Measurements from ENCODE around the gene IKZF2.

Gene IKZF2

GRCh38 chr2:213185147-213185822 lies 33.9 kb upstream of the IKZF2 start:
- no peak overlapping the region for H3K4me3 ChIP-seq (ENCODE audit: low read depth, low read length)
- in situ Hi-C loops (cut with HindIII; ENCODE audit: low sequenced_read_pairs): no loop called here
- TF ChIP-seq CTCF (IDR thresholded peaks at IDR 0.05; ENCODE audit: low read depth, low read length, missing control alignments): no peak
- no peak for DNase-seq (ENCODE audit: low read depth)

- H3K4me3 ChIP-seq (ENCODE audit: low read depth, low read length): no peak overlapping the region
- in situ Hi-C loops (cut with HindIII; ENCODE audit: low sequenced_read_pairs): no loop called here
- no peak for DNase-seq (ENCODE audit: low read depth)
- TF ChIP-seq CTCF (IDR thresholded peaks at IDR 0.05; ENCODE audit: low read depth, low read length, missing control alignments): no peak
These were observed 30.3 kb upstream of the IKZF2 start for GRCh38 chr2:213181712-213182111.

- no peak overlapping the region for H3K4me3 ChIP-seq (ENCODE audit: low read depth, low read length)
- in situ Hi-C loops (cut with HindIII; ENCODE audit: low sequenced_read_pairs): no loop called here
- no peak for TF ChIP-seq CTCF (IDR thresholded peaks at IDR 0.05; ENCODE audit: low read depth, low read length, missing control alignments)
- DNase-seq (ENCODE audit: low read depth): no peak
These were observed 26.3 kb upstream of the IKZF2 start for GRCh38 chr2:213177679-213178078.

- no peak for TF ChIP-seq CTCF (IDR thresholded peaks at IDR 0.05; ENCODE audit: low read depth, low read length, missing control alignments)
- no peak for DNase-seq (ENCODE audit: low read depth)
- H3K4me3 ChIP-seq (ENCODE audit: low read depth, low read length): no peak overlapping the region
- in situ Hi-C loops (cut with HindIII; ENCODE audit: low sequenced_read_pairs): no loop called here
These were observed 24.3 kb upstream of the IKZF2 start for GRCh38 chr2:213175673-213176247.

GRCh38 chr2:213172641-213173040 lies 21.2 kb upstream of the IKZF2 start:
- in situ Hi-C loops (cut with HindIII; ENCODE audit: low sequenced_read_pairs): loop anchor here (25.0 kb wide), 1 partner anchor 485 kb away; no protein-coding TSS in a partner anchor
- DNase-seq (ENCODE audit: low read depth): no peak
- no peak overlapping the region for H3K4me3 ChIP-seq (ENCODE audit: low read depth, low read length)
- TF ChIP-seq CTCF (IDR thresholded peaks at IDR 0.05; ENCODE audit: low read depth, low read length, missing control alignments): no peak

GRCh38 chr2:213171147-213171546 lies 19.7 kb upstream of the IKZF2 start:
- in situ Hi-C loops (cut with HindIII; ENCODE audit: low sequenced_read_pairs): loop anchor here (25.0 kb wide), 1 partner anchor 484 kb away; no protein-coding TSS in a partner anchor
- H3K4me3 ChIP-seq (ENCODE audit: low read depth, low read length): no peak overlapping the region
- TF ChIP-seq CTCF (IDR thresholded peaks at IDR 0.05; ENCODE audit: low read depth, low read length, missing control alignments): no peak
- DNase-seq (ENCODE audit: low read depth): no peak

All from astrocyte of the cerebellum (primary cell).